ENCODE results near the gene NAMPT. TPM values are rescaled to one million over a fixed set of nuclear protein-coding genes. Genes with fewer than 3 reads are reported as not detected.

The NAMPT gene
- polyA plus RNA-seq, 3 donors: 71.3 to 358 (median 133) TPM

DNA sequence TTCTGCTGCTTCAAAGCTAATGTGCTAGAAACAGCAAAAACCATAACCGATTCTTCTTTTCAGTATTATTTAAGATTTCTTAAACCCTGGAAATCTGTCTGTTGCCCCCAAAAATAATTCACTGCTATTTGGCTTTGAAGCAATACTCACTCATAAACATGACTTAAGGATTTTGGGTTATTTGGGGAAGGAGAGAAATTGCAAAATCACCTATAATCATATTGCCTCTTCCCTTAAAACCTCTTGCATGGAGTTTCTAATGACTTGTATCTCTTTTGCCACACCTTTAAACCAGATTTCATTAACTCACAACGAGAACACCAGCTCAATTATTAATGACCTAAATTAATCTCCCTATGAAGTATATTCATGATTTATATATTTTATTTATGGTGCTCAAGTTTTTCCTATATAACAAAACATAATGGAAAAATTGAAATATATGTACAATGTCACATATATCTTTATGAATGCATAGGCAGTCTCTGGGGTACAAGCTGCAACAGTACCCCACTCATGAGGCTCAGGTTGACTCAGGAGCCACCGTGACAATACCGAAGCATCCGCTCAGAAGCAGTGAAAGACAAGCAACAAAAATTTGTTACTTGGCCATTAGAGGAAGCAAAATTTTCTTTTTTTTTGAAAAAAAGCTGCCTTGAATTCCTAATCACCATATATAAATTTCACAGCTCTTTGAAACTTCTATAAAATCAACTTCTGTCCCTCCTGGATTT lies 3.0 kb downstream of the NAMPT start:
- intact Hi-C loops (cut with micrococcal nuclease): loop anchor here (5.0 to 10.0 kb wide), 2 partner anchors 86 to 173 kb away; no protein-coding TSS in a partner anchor
- Histone ChIP-seq H3K27me3 (ENCODE audit: control insufficient read depth in 2 of 2, insufficient read depth in 2 of 2, low read length in 2 of 2) (no peaks in the 10 kb centered on the region), H4K20me1 (ENCODE audit: insufficient read depth, low read length) (peaks cover 75% of the 10 kb centered on the region), H3K9me3 (replicated peaks in 1 of 2; ENCODE audit: control insufficient read depth in 1 of 2, insufficient read depth in 1 of 2, low read length in 2 of 2) (no peaks in the 10 kb centered on the region), H3K4me1 (ENCODE audit: control insufficient read depth in 1 of 2, insufficient read depth in 2 of 2, low read length in 2 of 2) (peaks cover 20 to 39% of the 10 kb centered on the region in 2 donors), H3K4me2 (replicated peaks; ENCODE audit: extremely low read depth, low read length, poor library complexity, severe bottlenecking) (peak overlapping the region; percentile 93), H3K36me3 (replicated peaks in 1 of 2; ENCODE audit: control insufficient read depth in 1 of 2, insufficient read depth in 2 of 2, low read length in 2 of 2) (peaks cover under 1 to 39% of the 10 kb centered on the region in 2 donors), H3K79me2 (ENCODE audit: insufficient read depth, low read length) (peaks cover 44% of the 10 kb centered on the region), H3K27ac (ENCODE audit: low read depth in 1 of 2, low read length in 2 of 2) (peak overlapping the region in 1 of 2 donors; percentile 89), H3K4me3 (replicated peaks in 1 of 3; ENCODE audit: low read depth in 2 of 3, low read length in 3 of 3) (peak overlapping the region; percentile 92 to 98 (median 93)), H3K9ac (ENCODE audit: insufficient read depth, low read length, poor library complexity, severe bottlenecking) (peak overlapping the region; percentile 90), H2AFZ (ENCODE audit: insufficient read depth, low read depth, low read length, poor library complexity, severe bottlenecking) (no peak overlapping the region)
- Mint-ChIP-seq H3K4me1 (peaks cover 48% of the 10 kb centered on the region), H3K27ac (peak overlapping the region; percentile 35 to 95 (median 82)), H3K4me3 (peak overlapping the region; percentile 97), H3K36me3 (peaks cover 64 to 66% of the 10 kb centered on the region in 2 donors), H3K9me3 (peaks cover 0 to 5% (median 3%) of the 10 kb centered on the region in 7 donors), H3K27me3 (ENCODE audit: low read depth in 3 of 3) (peaks cover 2 to 20% (median 5%) of the 10 kb centered on the region in 3 donors)
- 100% methylated on average over 3 of the region's 5 CpGs for WGBS (ENCODE audit: insufficient coverage)
- TF ChIP-seq, protein P1, sequence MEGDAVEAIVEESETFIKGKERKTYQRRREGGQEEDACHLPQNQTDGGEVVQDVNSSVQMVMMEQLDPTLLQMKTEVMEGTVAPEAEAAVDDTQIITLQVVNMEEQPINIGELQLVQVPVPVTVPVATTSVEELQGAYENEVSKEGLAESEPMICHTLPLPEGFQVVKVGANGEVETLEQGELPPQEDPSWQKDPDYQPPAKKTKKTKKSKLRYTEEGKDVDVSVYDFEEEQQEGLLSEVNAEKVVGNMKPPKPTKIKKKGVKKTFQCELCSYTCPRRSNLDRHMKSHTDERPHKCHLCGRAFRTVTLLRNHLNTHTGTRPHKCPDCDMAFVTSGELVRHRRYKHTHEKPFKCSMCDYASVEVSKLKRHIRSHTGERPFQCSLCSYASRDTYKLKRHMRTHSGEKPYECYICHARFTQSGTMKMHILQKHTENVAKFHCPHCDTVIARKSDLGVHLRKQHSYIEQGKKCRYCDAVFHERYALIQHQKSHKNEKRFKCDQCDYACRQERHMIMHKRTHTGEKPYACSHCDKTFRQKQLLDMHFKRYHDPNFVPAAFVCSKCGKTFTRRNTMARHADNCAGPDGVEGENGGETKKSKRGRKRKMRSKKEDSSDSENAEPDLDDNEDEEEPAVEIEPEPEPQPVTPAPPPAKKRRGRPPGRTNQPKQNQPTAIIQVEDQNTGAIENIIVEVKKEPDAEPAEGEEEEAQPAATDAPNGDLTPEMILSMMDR (IDR thresholded peaks at IDR 0.05): no peak
- DNase-seq: peak in 1 of 3 donors; percentile 34

DNA sequence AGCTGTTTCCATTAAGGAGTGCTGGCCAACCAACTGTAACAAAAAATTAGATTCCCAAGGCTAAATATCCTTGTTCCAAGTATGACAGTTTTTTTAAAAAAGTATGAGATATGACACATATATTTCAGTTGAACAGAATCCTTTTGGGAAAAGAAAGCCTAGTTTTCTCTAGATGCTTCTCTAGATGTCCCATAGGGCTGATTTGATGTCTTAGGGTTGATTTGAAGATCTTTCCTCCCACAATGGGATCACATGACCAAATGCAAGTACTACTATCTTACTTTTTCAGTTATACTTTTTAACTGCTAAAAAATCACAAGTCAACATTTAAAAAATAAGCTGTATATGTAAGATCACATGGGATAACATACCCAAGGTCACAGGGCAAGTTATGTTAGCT lies 3.7 kb downstream of the NAMPT start:
- Histone ChIP-seq H3K4me3 (replicated peaks in 1 of 3; ENCODE audit: low read depth in 2 of 3, low read length in 3 of 3) (peak overlapping the region in 2 of 3 experiments; percentile 92 to 93), H3K79me2 (ENCODE audit: insufficient read depth, low read length) (peaks cover 44% of the 10 kb centered on the region), H3K27me3 (ENCODE audit: control insufficient read depth in 2 of 2, insufficient read depth in 2 of 2, low read length in 2 of 2) (no peaks in the 10 kb centered on the region), H2AFZ (ENCODE audit: insufficient read depth, low read depth, low read length, poor library complexity, severe bottlenecking) (no peak overlapping the region), H3K36me3 (replicated peaks in 1 of 2; ENCODE audit: control insufficient read depth in 1 of 2, insufficient read depth in 2 of 2, low read length in 2 of 2) (peaks cover 6 to 45% of the 10 kb centered on the region in 2 donors), H3K4me1 (ENCODE audit: control insufficient read depth in 1 of 2, insufficient read depth in 2 of 2, low read length in 2 of 2) (peaks cover 19 to 38% of the 10 kb centered on the region in 2 donors), H3K9ac (ENCODE audit: insufficient read depth, low read length, poor library complexity, severe bottlenecking) (no peak overlapping the region), H3K4me2 (replicated peaks; ENCODE audit: extremely low read depth, low read length, poor library complexity, severe bottlenecking) (peak overlapping the region; percentile 93), H4K20me1 (ENCODE audit: insufficient read depth, low read length) (peaks cover 81% of the 10 kb centered on the region), H3K27ac (ENCODE audit: low read depth in 1 of 2, low read length in 2 of 2) (no peak overlapping the region), H3K9me3 (replicated peaks in 1 of 2; ENCODE audit: control insufficient read depth in 1 of 2, insufficient read depth in 1 of 2, low read length in 2 of 2) (no peaks in the 10 kb centered on the region)
- Mint-ChIP-seq H3K4me3 (peak overlapping the region; percentile 97), H3K36me3 (peaks cover 68 to 70% of the 10 kb centered on the region in 2 donors), H3K27me3 (ENCODE audit: low read depth in 3 of 3) (peaks cover 2 to 16% (median 5%) of the 10 kb centered on the region in 3 donors), H3K27ac (peak overlapping the region in 2 of 7 donors; percentile 16 to 19), H3K4me1 (peaks cover 46% of the 10 kb centered on the region), H3K9me3 (peaks cover 0 to 5% (median 2%) of the 10 kb centered on the region in 7 donors)
- DNase-seq: no peak
- intact Hi-C loops (cut with micrococcal nuclease): loop anchor here (5.0 to 10.0 kb wide), 2 partner anchors 86 to 174 kb away; no protein-coding TSS in a partner anchor
- TF ChIP-seq, protein P1 (IDR thresholded peaks at IDR 0.05): no peak

Measured in CD14-positive monocyte (primary cell).